SK-N-SH (cell line): ENCODE results near the gene CNTN4. TPM values are rescaled to one million over a fixed set of nuclear protein-coding genes. Genes with fewer than 3 reads are reported as not detected.

ENCODE experiments used
- CTCF ChIA-PET: fragments of 300-600, 350-600 bp; formaldehyde crosslinking; extraction: SDS; loops from one replicate; lab custom pipeline; 2021; lab: Yijun Ruan, JAX
- POLR2A ChIA-PET: fragments of 350-600 bp; sonication (Branson Sonifier 250); formaldehyde crosslinking; extraction: SDS; loops from one replicate; lab custom pipeline; 2020; ENCODE audit warnings: antibody characterized with exemption, inconsistent platforms; lab: Yijun Ruan, JAX
- DNase-seq: peaks from one replicate; pipeline ENCODE4 v3.0.0; 2012
- H2AFZ ChIP-seq: fragments of 200-600 bp; sonication (generic); 2 replicates; pipeline ENCODE4 v1.8.1; 2016; ENCODE audit warnings: antibody characterized with exemption, mild to moderate bottlenecking, low read depth
- H3F3A ChIP-seq: fragments of 200-600 bp; sonication (generic); replicated peaks from 2 replicates; pipeline ENCODE3; 2016; ENCODE audit warnings: antibody characterized with exemption, mild to moderate bottlenecking; ENCODE audit not compliant: insufficient read depth
- H3K27ac ChIP-seq, 2 experiments: fragments of 200-500 bp in 1 of 2; fragments of 200-600 bp in 1 of 2; sonication (Bioruptor generic) in 1 of 2; sonication (generic), shearing (Covaris generic) in 1 of 2; 2 replicates each; pipeline versions ENCODE4 v1.5.1 to v1.6.1; 2014 to 2016; ENCODE audit warnings: low read depth in 2 of 2, inconsistent platforms in 1 of 2, low read length in 1 of 2, mild to moderate bottlenecking in 1 of 2, mixed read lengths in 1 of 2
- H3K27me3 ChIP-seq: fragments of 200-600 bp; sonication (generic), shearing (Covaris generic); 2 replicates; pipeline ENCODE4 v1.6.1; 2016; ENCODE audit warnings: mixed run types; ENCODE audit not compliant: insufficient read depth
- H3K36me3 ChIP-seq, 2 experiments: fragments of 200-500 bp in 1 of 2; fragments of 200-600 bp in 1 of 2; sonication (Bioruptor generic) in 1 of 2; sonication (generic) in 1 of 2; replicated peaks in 1 of 2; 2 replicates each; pipeline versions ENCODE3 to v1.5.1; 2014 to 2016; ENCODE audit warnings: low read length in 1 of 2, mild to moderate bottlenecking in 1 of 2; ENCODE audit not compliant: insufficient read depth in 2 of 2, control insufficient read depth in 1 of 2
- H3K4me1 ChIP-seq, 2 experiments: fragments of 200-500 bp in 1 of 2; fragments of 200-600 bp in 1 of 2; sonication (Bioruptor generic) in 1 of 2; sonication (generic), shearing (Covaris generic) in 1 of 2; 2 replicates each; pipeline versions ENCODE4 v1.5.1 to v1.6.1; 2014 to 2016; ENCODE audit warnings: low read depth in 1 of 2, low read length in 1 of 2, mixed run types in 1 of 2; ENCODE audit not compliant: insufficient read depth in 2 of 2, control insufficient read depth in 1 of 2
- H3K4me2 ChIP-seq: fragments of 200-600 bp; sonication (generic), shearing (Covaris generic); 2 replicates; pipeline ENCODE4 v1.6.1; 2017; ENCODE audit warnings: mixed run types
- H3K4me3 ChIP-seq, 2 experiments: fragments of 200-500 bp in 1 of 2; fragments of 200-600 bp in 1 of 2; sonication (Bioruptor generic) in 1 of 2; sonication (generic), shearing (Covaris generic) in 1 of 2; 2 replicates each; pipeline versions ENCODE4 v1.5.1 to v1.8.1; 2014 to 2016; ENCODE audit warnings: low read depth in 2 of 2, inconsistent platforms in 1 of 2, low read length in 1 of 2, mild to moderate bottlenecking in 1 of 2, mixed read lengths in 1 of 2, moderate library complexity in 1 of 2
- H3K79me2 ChIP-seq: fragments of 200-600 bp; sonication (generic); 2 replicates; pipeline ENCODE4 v1.8.1; 2017; ENCODE audit warnings: mild to moderate bottlenecking; ENCODE audit not compliant: insufficient read depth
- H3K9ac ChIP-seq: fragments of 200-600 bp; sonication (generic); 2 replicates; pipeline ENCODE4 v1.6.1; 2017; ENCODE audit warnings: mixed run types
- H3K9me2 ChIP-seq: fragments of 200-600 bp; sonication (generic); 2 replicates; pipeline ENCODE4 v1.6.1; 2017; ENCODE audit warnings: mixed run types
- H3K9me3 ChIP-seq: fragments of 200-600 bp; sonication (generic); 2 replicates; pipeline ENCODE4 v1.6.1; 2017; ENCODE audit warnings: mixed run types, mild to moderate bottlenecking, moderate library complexity
- H4K20me1 ChIP-seq: fragments of 200-600 bp; sonication (generic); 2 replicates; pipeline ENCODE4 v1.6.1; 2017; ENCODE audit warnings: mild to moderate bottlenecking, mixed run types; ENCODE audit not compliant: insufficient read depth
- CHD2 ChIP-seq: fragments of 150-350 bp; IDR thresholded peaks from 2 replicates; pipeline ENCODE4 v1.6.1; 2018; ENCODE audit warnings: low read length; ENCODE audit not compliant: partially characterized antibody
- CTCF ChIP-seq: fragments of 200-600 bp; sonication (generic); IDR thresholded peaks from 2 replicates; pipeline ENCODE4 v1.6.1; 2017; ENCODE audit warnings: antibody characterized with exemption, mild to moderate bottlenecking, moderate library complexity
- ELF1 ChIP-seq: IDR thresholded peaks from 2 replicates; pipeline ENCODE4 v1.4.0; 2012
- EZH2phosphoT487 ChIP-seq: fragments of 200-600 bp; sonication (generic); IDR thresholded peaks from 2 replicates; pipeline ENCODE4 v1.6.1; 2017; ENCODE audit warnings: low read depth, mixed run types, mild to moderate bottlenecking, antibody characterized with exemption, moderate library complexity, borderline replicate concordance
- FOSL2 ChIP-seq: IDR thresholded peaks from 2 replicates; pipeline ENCODE4 v1.4.0; 2012; ENCODE audit warnings: low read depth, mild to moderate bottlenecking, moderate library complexity, borderline replicate concordance
- FOXM1 ChIP-seq: IDR thresholded peaks from 2 replicates; pipeline ENCODE4 v1.4.0; 2012; ENCODE audit warnings: low read depth, mild to moderate bottlenecking
- JUND ChIP-seq: IDR thresholded peaks from 2 replicates; pipeline ENCODE4 v1.4.0; 2012
- MAX ChIP-seq: IDR thresholded peaks from 2 replicates; pipeline ENCODE4 v1.4.0; 2012; ENCODE audit warnings: low read depth
- NFIC ChIP-seq: IDR thresholded peaks from 2 replicates; pipeline ENCODE4 v1.4.0; 2012; ENCODE audit warnings: borderline replicate concordance
- NRF1 ChIP-seq: IDR thresholded peaks from 2 replicates; pipeline ENCODE4 v1.6.1; 2012; ENCODE audit warnings: low read depth, mild to moderate bottlenecking, low read length
- PBX3 ChIP-seq: IDR thresholded peaks from 2 replicates; pipeline ENCODE4; 2012
- POLR2AphosphoS5 ChIP-seq: IDR thresholded peaks from 2 replicates; pipeline ENCODE4 v1.6.1; 2012; ENCODE audit warnings: low read depth, low read length
- REST ChIP-seq: IDR thresholded peaks from 2 replicates; pipeline ENCODE4 v1.6.1; 2012; ENCODE audit warnings: mild to moderate bottlenecking, low read depth, low read length, moderate library complexity
- RFX5 ChIP-seq: IDR thresholded peaks from 2 replicates; pipeline ENCODE4 v1.6.1; 2012; ENCODE audit warnings: mild to moderate bottlenecking, improper control_type of control experiment, low read length
- RXRA ChIP-seq: IDR thresholded peaks from 2 replicates; pipeline ENCODE4 v1.4.0; 2012; ENCODE audit warnings: low read depth, mild to moderate bottlenecking, borderline replicate concordance
- SIN3A ChIP-seq: IDR thresholded peaks from 2 replicates; pipeline ENCODE4 v1.6.1; 2012; ENCODE audit warnings: low read depth, mild to moderate bottlenecking, low read length, moderate library complexity, borderline replicate concordance
- SMC3 ChIP-seq: IDR thresholded peaks from 2 replicates; pipeline ENCODE4 v1.6.1; 2012; ENCODE audit warnings: low read depth, low read length, improper control_type of control experiment
- TAF1 ChIP-seq: IDR thresholded peaks from 2 replicates; pipeline ENCODE4 v1.6.1; 2012; ENCODE audit warnings: low read depth, mild to moderate bottlenecking, low read length, moderate library complexity, borderline replicate concordance
- TCF12 ChIP-seq: IDR thresholded peaks from 2 replicates; pipeline ENCODE4 v1.4.0; 2012
- TEAD4 ChIP-seq: IDR thresholded peaks from 2 replicates; pipeline ENCODE4 v1.4.0; 2012; ENCODE audit warnings: mild to moderate bottlenecking, borderline replicate concordance; ENCODE audit not compliant: insufficient read depth
- USF1 ChIP-seq: IDR thresholded peaks from 2 replicates; pipeline ENCODE4 v1.4.0; 2012; ENCODE audit warnings: low read depth, borderline replicate concordance
- YY1 ChIP-seq: IDR thresholded peaks from 2 replicates; pipeline ENCODE4 v1.4.0; 2012; ENCODE audit warnings: low read depth, mild to moderate bottlenecking
- WGBS: methylation state at CpG from one replicate; pipeline ENCODE4 v1.1.6; 2017; ENCODE audit warnings: low lambda C conversion rate; 5-methylcytosine and 5-hydroxymethylcytosine counted together
- polyA plus RNA-seq, 3 experiments: library from polyadenylated mRNA; depleted of rRNA; stranded (reverse); fragments of >200 nt; gene quantifications; 2 replicates each; pipeline ENCODE4 v1.2.3, GENCODE V29; 2012

The CNTN4 gene
- polyA plus RNA-seq, 1 of the 3 experiments (the other 2 are of a cell fraction): 0.12 TPM

GRCh38 chr3:2071531-2071930, 27.1 kb upstream of the CNTN4 start:
- CTCF ChIA-PET: no interaction called here
- TF ChIP-seq TCF12: no peak
- no peak for TF ChIP-seq RFX5
- TF ChIP-seq RXRA: no peak
- TF ChIP-seq EZH2phosphoT487: no peak
- TF ChIP-seq NFIC: no peak
- TF ChIP-seq CTCF: no peak
- no peak for TF ChIP-seq TEAD4
- no peak for TF ChIP-seq ELF1
- TF ChIP-seq PBX3: no peak
- TF ChIP-seq TAF1: no peak
- no peak for TF ChIP-seq SMC3
- TF ChIP-seq CHD2: no peak
- Histone ChIP-seq H3K9me3 (0 out of 2 replicates have a peak, but pooled peaks cover 7% of the 10 kb centered on the region), H2AFZ (no peak overlapping the region), H3K79me2 (no peaks in the 10 kb centered on the region), H3K27ac (no peak overlapping the region), H3K27me3 (no peaks in the 10 kb centered on the region), H3K4me1 (no peaks in the 10 kb centered on the region), H3K4me3 (no peak overlapping the region), H3K9me2 (no peaks in the 10 kb centered on the region), H3K36me3 (no peaks in the 10 kb centered on the region), H3F3A (no peaks in the 10 kb centered on the region), H3K9ac (no peak overlapping the region), H3K4me2 (no peak overlapping the region), H4K20me1 (no peaks in the 10 kb centered on the region)
- 16% methylated on average over 2 of the region's 2 CpGs for WGBS
- POLR2A ChIA-PET: no interaction called here
- DNase-seq: no peak

- no peak overlapping the region for H3K9ac ChIP-seq
- 45% methylated on average over 3 of the region's 3 CpGs for WGBS
- no peak for TF ChIP-seq YY1
- TF ChIP-seq MAX: no peak
- no peak for TF ChIP-seq FOXM1
- no peak for TF ChIP-seq USF1
- no peak for TF ChIP-seq REST
- TF ChIP-seq SIN3A: no peak
- no peak for TF ChIP-seq FOSL2
- TF ChIP-seq ELF1: no peak
- TF ChIP-seq NRF1: no peak
- TF ChIP-seq POLR2AphosphoS5: no peak
- TF ChIP-seq JUND: no peak
- TF ChIP-seq RXRA: no peak
- no peak for TF ChIP-seq PBX3
Observed at GRCh38 chr3:2078821-2079220, 19.8 kb upstream of the CNTN4 start.

More at GRCh38 chr3:2078821-2079220, 19.8 kb upstream of the CNTN4 start:
- no peaks in the 10 kb centered on the region for H4K20me1 ChIP-seq
- no peaks in the 10 kb centered on the region for H3K9me3 ChIP-seq
- no peaks in the 10 kb centered on the region for H3K4me1 ChIP-seq
- ChIA-PET POLR2A (no interaction called here), CTCF (interaction anchor here (0.7 to 1.2 kb wide), 2 partner anchors 10 to 17 kb away, joined by 3 read pairs; no protein-coding TSS in a partner anchor)
- H3K4me3 ChIP-seq: no peak overlapping the region
- H3K36me3 ChIP-seq: no peaks in the 10 kb centered on the region
- H3K4me2 ChIP-seq: no peak overlapping the region
- no peak overlapping the region for H2AFZ ChIP-seq
- no peaks in the 10 kb centered on the region for H3K9me2 ChIP-seq
- no peaks in the 10 kb centered on the region for H3K27me3 ChIP-seq
- no peaks in the 10 kb centered on the region for H3K79me2 ChIP-seq
- no peaks in the 10 kb centered on the region for H3F3A ChIP-seq
- no peak for DNase-seq
- H3K27ac ChIP-seq: no peak overlapping the region
